Pons (tissue), 1 donor: Measurements from ENCODE around the gene DCBLD1.
"Not testable (repeated sequence)": the region's sequence is repeated elsewhere in the genome, so short reads cannot be mapped to it uniquely, and the experiment has no call there.

Experiments used
- DNase-seq: peaks from one replicate; pipeline ENCODE4 v3.0.0-alpha.2; 2016; ENCODE audit warnings: low spot score

DCBLD1 gene

DNA sequence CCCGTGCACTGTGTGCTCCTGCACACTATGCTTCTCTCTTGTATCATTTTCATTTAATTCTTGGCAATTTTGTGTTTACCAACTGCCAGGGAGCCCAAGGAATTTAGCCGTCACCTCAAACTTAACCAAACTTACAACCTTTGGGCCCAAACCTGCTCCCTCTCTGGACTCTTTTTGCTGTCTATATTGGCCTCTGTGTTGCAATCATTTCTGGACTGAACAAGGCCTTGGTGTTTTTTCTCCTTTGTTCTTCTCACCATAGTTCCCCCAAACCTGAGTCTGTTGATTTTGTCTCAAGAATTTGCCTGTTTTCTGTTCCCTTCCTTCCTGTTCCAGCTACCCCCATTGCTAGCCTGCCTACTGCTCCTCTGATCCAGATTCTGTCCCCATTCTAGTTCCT is 19.2 kb downstream of the DCBLD1 start:
- no peak for DNase-seq

DNA sequence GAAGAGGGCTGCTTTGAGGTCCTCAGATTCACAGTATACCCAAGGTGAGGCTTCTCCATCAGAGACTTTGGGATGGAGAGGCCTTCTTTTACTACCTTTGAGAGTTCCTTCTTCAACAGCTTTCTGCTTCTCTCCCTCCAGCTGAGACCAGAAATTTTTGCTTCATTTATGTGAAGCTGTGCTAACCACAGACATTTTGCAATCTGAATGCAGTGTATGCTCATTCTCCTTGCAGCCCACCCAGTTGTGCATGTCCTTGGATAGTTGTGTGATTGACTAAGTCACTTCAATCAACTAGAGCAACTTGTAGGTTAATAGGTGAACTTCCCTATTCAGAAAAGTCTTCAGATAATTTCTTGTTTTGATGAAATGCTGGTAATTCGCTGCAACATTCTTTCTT is 20.1 kb downstream of the DCBLD1 start:
- no peak for DNase-seq

DNA sequence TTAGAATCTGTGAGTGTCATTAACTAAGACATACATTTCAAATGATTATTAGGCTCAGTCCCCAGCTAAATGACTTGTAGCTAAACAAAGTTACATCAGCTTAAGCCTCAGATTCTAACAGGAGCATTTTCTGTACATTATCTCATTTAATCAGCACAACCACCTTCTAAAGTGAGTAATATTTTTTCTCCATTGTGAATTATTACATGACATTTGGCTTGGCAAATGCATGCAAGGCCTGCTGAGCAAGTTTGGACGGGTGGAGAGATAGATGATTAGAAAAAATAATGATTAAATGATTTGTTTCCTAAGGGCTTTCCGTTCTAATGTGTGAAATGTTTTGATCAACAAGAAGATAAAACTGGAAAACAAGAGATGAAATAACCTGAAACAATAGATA is 20.7 kb downstream of the DCBLD1 start:
- no peak for DNase-seq

DNA sequence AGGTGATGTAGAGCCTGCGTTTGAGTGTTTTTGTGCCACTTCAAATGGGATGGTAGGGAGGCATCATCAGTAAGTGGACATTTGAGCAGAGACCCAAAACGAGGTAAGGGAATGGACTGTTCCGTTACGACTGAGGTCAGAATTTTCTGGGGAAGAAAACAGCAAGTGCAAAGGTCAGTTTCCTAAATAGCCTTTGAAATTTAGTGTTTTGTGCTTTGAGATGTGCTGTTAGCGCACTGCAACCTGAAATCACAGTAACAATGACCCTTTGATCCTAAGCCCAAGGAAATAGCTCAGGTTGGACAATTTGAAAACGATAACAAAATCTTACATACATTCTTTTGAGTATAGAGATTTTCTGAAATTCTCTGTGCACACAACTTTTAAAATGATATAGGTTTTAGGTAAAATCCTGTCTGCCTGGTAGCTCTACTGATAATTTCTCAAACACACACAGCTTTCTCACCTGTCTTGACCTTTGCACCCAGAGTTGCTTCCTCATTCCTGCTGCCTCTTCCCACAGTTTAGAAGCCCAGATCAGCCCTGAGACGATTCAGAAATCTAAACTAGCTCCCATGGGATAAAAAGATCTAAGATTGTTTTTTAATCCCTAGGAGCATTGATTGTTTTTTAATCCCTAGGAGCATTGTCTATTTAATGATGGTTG is 22.1 kb downstream of the DCBLD1 start:
- DNase-seq = no peak

DNA sequence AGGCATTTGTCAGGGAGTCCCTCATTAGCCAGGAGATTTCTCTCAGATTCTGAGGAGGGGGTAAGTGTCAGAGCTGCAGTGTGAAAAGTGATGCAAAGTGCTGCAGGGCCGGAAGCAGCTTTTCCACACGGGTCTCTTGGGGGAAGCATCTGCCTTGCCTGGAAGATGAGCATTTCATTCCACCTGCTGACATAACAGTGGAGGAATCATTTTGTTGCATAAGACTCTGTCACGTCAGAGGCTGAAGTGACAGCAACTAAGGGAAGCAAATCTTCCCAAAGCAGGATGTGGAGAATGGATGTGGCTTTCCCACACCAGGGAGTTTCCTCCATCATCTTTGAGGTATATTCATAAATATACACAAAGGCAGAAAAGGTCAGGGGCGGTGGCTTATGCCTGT is 22.8 kb downstream of the DCBLD1 start:
- no peak for DNase-seq

DNA sequence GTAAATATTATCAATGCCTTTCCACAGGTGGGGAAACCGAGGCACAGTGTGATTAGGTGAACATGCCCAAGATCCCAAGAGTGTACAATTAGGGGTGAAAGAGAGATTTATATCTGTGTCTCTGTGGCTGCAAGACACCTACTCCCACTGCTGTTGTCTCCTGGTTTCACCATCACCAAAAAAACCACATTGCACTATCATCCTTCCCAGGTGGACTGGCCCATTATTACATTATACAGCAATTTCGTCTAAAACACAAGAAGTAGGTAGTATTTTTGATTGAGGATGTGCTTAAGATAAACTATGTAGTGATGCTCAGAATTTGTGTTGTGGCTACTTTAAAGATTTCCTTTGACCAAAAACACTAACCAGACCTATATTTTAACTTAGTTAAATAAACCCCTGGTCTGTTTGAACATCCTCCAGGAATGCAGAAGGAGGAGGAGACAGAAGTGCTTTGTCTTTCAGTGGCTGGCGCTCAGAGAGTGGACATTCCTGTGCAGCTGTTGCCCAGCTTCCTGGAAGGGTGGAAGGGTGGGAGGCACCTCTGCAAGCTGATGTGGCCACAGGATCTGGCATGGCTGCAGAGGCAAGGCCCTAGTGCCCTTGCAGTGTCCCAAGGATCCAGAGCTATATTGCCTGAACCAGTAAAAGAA is 23.8 kb downstream of the DCBLD1 start:
- no peak for DNase-seq

DNA sequence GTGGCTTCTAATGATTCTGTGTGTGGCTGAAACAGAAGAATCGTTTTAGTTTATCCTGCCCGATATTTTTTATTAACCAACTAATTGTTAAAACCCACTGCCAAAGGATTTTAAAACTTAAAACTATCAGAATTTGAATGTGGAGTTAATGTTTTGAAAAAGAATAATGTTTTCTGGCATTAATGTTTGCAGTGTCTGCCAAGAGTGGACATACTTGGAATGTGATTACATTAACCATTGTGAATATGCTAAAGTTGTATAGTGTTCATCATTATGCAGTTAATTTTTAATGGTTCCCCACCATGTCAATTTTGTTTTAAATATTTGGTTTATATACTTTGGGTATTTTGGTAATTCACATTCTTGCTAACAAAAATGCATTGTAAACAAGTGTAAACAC is 24.4 kb downstream of the DCBLD1 start:
- no peak for DNase-seq

DNA sequence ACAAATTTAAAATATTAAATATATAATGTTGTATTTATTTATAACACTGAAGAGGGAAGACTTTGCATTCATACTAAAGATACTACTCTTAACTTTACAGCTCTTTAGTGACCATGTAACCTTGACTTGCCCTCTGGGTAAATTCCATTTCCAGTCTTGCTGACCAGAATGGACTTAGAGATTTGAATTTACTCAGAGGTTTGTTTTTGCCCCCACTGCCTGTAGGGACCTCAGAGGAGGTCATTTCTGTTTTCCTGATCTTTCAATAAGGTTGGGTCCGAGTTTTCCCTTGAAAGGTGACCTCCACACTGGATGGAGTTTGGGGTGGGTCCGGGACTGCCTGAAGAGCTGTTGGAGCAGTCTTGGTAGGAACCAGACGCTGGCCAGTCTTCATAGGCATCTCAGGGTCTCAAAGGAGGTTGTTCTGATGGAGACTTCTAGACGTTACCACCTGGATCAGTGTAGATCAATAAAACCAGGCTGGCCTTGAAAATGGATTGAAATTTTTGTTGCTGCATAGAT is 26.0 kb downstream of the DCBLD1 start:
- no peak for DNase-seq

DNA sequence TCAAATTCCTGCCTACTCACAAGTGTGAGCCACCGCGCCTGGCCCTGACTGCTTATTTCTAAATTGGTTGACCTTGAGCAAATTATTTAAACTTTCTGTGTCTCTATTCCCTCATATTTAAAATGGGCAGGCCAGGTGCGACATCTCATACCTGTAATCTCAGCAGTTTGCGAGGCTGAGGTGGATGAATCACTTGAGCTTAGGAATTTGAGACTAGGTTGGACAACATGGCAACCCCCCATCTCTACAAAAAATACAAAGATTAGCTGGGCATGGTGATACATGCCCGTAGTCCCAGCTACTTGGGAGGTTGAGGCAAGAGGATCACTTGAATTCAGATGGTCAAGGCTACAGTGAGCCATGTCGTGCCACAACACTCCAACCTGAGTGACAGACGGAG is 26.5 kb downstream of the DCBLD1 start:
- no peak for DNase-seq

DNA sequence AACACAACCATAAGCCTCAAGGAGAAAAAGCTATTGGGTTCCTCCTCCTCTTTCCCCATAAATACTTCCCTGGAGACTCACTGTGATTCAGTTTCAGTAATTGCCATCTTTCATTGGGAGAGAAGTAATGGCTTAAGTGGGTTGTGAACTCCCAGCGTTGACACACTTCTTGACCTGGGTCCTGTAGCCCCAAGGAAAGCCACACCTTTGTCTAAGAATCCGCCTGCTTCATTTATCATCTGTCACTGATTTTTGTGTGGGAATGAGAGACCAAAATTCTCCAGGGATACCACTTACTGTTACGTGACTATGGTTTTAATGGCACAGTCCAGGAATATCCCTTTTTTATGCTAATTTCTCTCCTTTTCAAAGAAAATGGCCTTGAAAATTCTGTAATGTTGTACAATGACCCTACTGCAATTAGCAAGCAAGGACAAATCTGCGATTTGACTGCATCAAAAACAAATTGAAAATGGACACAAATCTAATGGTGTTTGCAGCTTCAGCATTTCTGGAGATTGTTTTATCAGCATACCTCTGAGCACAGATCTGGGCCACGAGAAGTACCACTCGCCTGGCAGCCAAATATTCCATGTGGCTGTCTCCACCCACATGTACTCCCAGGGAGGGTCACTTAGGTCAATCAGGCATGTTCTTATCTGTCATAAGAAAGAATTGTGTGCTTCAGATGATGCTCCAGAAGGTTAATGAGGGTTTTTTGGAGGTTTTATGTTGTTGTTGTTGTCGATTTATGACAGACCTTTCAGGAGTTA is 29.8 kb downstream of the DCBLD1 start:
- no peak for DNase-seq

DNA sequence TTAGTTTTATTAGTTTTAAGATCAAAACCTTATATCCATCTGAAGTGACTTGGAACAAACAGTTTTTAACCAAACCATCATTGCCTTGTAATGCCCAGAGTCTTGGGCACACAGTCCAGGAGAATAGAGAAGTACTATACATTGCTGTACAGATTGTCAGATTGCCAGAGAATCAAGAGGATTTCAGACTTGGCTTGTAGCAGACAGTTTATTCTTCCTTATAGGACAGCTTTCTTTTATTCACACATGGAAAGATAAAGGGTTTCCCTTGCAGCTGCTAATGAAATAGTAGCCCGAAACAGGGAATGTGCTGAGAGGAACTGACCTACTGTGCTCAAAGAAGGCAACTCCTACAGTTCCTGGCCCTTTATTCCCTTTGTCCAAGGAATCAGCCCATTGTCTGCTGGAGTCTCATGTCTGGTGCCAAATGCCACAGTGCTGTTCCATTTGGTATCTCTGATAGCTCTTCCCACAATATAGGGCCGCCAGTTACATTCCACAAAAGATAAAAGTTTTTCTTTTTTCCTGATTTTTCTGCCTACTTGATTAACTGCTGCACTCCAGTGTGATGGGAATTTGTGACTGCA is 30.6 kb downstream of the DCBLD1 start:
- DNase-seq = no peak

DNA sequence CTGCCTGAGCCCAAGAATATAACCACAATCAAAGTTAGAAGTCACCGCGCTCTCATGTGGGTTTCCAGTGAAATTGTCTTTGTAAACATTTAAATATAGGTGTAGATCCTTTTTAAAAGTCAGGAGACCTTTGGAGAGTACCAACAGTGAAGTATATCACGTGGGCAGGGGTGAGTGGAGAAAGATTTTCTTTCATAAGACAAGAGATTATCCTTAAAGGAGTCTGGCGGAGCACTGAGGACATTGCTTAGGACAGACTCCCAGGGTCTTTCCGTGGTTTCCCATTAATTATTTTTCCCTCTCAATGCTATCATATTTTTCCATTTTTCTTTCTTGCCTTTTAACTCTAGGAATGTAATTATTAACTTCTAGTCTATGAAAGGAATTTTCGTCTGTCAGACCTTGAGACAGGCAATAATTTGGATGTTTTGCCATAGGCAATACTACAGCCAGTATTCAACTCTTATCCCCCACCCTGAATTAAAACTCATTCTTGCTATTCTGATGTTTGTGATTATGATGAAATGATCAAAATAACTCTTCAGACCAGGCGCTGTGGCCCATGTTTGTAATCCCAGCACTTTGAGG is 31.4 kb downstream of the DCBLD1 start:
- DNase-seq = no peak

DNA sequence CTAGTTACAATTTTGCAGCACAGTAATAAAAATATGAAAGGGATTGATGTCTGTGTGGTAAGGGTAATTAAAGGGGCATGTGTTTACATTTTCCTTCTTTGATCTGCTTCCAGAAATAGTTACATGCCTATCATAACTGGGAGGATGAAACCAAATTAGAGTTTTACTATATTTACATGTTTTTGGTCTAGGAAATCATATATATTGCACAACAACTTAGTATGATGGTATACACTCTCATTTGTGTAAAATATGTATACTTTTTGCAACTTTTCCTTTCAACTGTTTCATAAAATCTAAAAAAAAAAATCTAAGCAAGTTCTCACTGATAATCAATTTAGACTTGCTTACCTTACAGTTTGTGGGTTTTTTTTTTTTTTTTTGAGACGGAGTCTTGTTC is 32.2 kb downstream of the DCBLD1 start:
- no peak for DNase-seq

DNA sequence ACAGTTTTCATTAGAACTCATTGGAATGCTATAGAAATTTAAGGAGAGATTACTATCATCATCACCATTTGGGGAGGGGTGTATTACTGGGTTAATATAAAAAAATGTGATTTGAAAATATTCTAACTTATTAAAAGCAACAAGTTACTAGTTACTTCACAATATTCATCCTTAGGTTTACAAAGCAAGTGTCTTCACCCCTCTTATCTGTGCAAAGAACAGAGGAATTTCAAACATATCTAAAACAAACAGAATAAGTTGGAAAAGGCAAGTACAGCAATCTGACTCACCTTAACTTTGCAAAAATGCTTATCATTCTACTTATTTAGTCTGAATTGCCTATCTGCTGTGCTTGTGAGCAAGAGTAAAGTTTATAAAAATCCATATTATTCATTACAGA is 32.9 kb downstream of the DCBLD1 start:
- no peak for DNase-seq

DNA sequence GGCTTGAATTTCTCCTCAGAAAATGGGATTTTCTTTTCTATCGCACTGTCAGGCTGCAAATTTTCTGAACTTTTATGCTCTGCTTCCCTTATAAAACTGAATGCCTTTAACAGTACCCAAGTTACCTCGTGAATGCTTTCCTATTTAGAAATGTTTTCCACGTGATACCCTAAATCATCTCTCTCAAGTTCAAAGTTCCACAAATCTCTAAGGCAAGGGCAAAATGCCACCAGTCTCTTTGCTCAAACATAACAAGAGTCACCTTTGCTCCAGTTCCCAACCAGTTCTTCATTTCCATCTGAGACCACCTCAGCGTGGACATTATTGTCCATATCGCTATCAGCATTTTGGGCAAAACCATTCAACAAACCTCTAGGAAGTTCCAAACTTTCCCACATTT is 35.5 kb downstream of the DCBLD1 start:
- not testable (repeated sequence) for DNase-seq

DNA sequence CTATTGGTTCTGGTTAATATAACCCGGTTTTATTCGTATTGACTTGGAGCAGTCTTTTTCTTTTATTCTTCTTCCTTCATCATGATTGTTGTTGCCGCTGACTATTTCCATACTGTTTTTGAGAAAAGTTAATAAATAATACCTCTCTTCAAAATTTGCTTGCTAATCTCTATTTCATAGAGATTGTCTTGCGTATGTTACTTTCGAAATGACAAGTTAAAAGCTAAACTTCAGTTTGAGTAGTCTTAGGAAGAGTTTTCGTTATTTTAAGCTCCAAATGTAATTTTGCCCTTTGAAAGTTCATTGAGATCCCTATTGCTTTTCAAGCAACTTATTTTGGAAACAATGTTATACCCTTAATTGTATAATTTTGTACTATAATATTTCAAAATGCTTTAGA is 36.4 kb downstream of the DCBLD1 start:
- no peak for DNase-seq

DNA sequence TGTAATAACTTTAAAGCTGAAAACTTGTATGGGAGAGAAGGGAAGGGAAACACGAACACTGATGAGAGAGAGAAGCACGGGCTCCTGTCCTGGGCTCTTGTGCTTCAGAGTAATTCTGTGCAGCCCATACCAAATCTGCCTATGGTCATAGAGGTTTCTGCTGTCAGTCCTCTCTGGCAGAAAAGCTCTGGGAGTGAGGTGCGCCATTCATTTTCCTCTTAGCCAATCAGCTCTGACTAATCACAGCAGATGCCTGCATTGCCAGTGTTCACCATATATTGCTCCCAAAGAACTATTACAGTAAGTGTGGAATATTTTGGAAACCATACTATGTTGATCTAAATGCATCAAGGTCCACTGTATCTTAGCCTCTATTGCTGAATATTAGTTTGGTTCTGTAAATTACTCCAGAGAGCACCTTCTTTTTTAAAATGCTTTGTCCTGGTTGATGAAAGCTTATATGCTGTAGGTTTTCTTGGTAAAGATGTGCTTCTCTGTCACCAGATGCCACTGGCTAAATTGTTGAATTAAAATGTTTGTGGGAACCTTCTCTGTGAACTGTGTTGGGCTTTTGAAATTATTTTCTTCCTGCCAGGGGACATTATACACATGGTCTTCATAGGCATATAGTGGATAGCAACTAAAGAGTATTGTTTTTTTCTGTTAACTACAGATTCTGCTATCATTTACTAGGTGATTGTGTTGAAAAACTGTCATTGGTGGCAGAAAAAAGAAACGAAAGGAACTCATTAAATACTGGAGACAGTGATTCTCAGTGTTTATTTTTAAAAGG is 38.3 kb downstream of the DCBLD1 start:
- no peak for DNase-seq

DNA sequence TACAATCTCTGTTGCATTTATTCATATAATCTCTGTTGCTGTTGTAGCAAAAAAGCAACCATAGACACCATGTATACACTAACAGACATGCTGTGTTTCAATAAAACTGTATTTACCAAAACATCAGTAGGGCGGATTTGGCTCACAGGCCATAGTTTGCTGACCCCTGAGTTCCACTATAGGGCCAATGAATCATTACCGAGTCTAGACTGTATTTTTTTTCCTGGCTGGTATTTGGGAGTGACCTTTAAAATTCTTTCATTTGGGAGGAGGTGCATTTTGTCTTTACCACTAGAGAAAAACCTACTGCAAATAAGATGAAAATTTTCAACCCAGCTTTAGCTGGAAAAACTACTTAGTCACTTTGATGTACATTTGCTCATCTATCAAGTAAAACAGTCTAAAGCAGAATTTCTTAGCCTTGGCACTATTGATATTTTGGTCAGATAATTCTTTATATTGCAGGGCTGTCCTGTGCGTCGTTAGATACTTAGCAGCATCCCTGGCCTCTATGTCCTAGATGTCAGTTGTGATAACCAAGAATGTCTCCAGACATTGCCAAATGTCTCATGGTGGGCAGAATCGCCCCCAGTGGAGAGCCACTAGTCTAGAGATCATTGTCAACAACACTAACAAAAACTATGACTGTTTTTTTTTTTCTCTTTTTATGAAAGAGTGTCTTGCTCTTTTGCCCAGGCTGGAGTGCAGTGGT is 39.5 kb downstream of the DCBLD1 start:
- no peak for DNase-seq

DNA sequence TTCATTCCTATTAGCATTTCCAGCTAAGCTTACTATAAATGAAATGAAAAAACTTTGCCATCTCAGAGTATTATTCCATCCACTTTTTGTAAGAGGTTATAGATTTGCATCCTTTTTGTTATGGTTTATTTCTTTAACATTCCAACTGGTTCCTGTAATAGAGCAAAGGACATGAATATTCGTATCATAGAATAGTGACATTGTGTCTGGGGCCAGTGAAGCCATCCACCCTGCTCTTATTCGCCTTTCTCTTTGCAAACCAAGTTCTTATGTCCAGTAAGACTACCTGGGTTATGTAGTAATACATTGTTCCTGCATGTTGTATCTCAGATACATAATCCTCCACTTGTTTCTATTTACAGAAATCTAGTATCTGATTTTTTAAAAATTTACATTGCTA is 43.1 kb downstream of the DCBLD1 start:
- no peak for DNase-seq

DNA sequence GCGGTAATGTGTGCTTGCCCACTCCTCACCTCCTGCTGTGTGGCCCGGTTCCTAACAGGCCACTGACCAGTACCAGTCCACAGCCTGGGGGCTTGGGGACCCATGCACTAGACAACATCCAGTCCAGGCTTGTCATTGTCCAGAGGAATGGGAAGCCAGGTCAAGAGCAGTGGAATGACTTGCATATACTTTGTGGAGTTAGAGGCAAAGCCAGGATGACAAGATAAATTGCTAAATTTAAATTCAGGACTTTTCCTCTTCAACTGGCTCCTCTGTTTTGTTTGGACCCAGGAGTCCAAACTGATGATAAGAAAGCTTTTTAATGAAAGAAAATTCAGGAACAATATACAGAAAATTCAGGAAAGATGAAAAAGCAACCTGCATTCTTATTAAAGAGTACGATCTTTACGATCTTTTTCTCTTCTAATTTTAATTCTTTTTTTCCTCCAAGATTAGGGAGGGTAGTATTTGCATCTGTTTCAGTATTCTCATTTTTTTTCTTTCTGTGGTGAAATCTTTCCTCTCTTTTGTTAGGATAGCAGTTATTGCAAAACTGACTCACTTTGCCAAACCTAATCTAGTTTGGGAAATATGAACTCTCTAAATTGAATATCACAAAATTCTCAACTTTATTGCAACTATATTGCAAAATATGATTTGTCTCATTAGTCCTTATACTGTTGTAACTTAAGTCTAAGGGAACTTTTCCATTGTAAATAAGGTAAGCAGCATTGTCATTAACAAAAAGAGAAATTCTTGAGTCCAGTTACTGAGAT is 48.2 kb downstream of the DCBLD1 start:
- no peak for DNase-seq
